Right kidney (tissue), 1 donor: ENCODE results near the gene IQGAP2.

Experiments
- DNase-seq: peaks from one replicate; pipeline ENCODE4 v3.0.0-alpha.2; 2016

IQGAP2 gene

GRCh38 chr5:76475936-76476335 lies 72.9 kb downstream of the IQGAP2 start:
- DNase-seq: no peak

GRCh38 chr5:76476474-76477038 lies 73.5 kb downstream of the IQGAP2 start:
- no peak for DNase-seq

GRCh38 chr5:76477061-76477460 lies 74.0 kb downstream of the IQGAP2 start:
- no peak for DNase-seq

GRCh38 chr5:76477571-76477970 lies 74.5 kb downstream of the IQGAP2 start:
- DNase-seq: no peak

GRCh38 chr5:76479281-76479680 lies 76.2 kb downstream of the IQGAP2 start:
- no peak for DNase-seq

- DNase-seq: no peak
Measured at GRCh38 chr5:76479973-76480667, 77.0 kb downstream of the IQGAP2 start.

GRCh38 chr5:76482984-76483383 lies 79.9 kb downstream of the IQGAP2 start:
- DNase-seq: no peak

- DNase-seq: no peak
Measured at GRCh38 chr5:76483433-76483832, 80.3 kb downstream of the IQGAP2 start.

- DNase-seq: no peak
Measured at GRCh38 chr5:76483881-76484280, 80.8 kb downstream of the IQGAP2 start.

- no peak for DNase-seq
Measured at GRCh38 chr5:76485511-76485910, 82.4 kb downstream of the IQGAP2 start.

- DNase-seq: no peak
Measured at GRCh38 chr5:76487386-76487785, 84.3 kb downstream of the IQGAP2 start.

GRCh38 chr5:76487821-76488220 lies 84.7 kb downstream of the IQGAP2 start:
- no peak for DNase-seq

GRCh38 chr5:76488969-76489368 lies 85.9 kb downstream of the IQGAP2 start:
- DNase-seq: no peak

- DNase-seq: no peak
Measured at GRCh38 chr5:76489877-76490688, 87.0 kb downstream of the IQGAP2 start.

- no peak for DNase-seq
Measured at GRCh38 chr5:76490960-76491359, 87.9 kb downstream of the IQGAP2 start.

- DNase-seq: no peak
Measured at GRCh38 chr5:76492819-76493189, 89.7 kb downstream of the IQGAP2 start.

GRCh38 chr5:76493190-76493837 lies 90.2 kb downstream of the IQGAP2 start:
- DNase-seq: no peak

GRCh38 chr5:76494201-76494600 lies 91.1 kb downstream of the IQGAP2 start:
- no peak for DNase-seq

GRCh38 chr5:76495870-76496269 lies 92.8 kb downstream of the IQGAP2 start:
- no peak for DNase-seq

GRCh38 chr5:76497065-76497460 lies 94.0 kb downstream of the IQGAP2 start:
- no peak for DNase-seq

GRCh38 chr5:76497986-76498717 lies 95.1 kb downstream of the IQGAP2 start:
- DNase-seq: no peak

- DNase-seq: no peak
Measured at GRCh38 chr5:76499507-76500161, 96.5 kb downstream of the IQGAP2 start.
